HG02938 (cell line): ENCODE data around the gene MST1.

ENCODE experiments used
- ATAC-seq: cut with Tn5 transposase; IDR thresholded peaks from one replicate; pipeline ENCODE4 v1.9.1; 2021; ENCODE audit warnings: mild to moderate bottlenecking, moderate library complexity; ENCODE audit not compliant: unreplicated experiment

Gene MST1

GRCh38 chr3:49718858-49719213, 29.6 kb upstream of the MST1 start:
- no peak for ATAC-seq

DNA sequence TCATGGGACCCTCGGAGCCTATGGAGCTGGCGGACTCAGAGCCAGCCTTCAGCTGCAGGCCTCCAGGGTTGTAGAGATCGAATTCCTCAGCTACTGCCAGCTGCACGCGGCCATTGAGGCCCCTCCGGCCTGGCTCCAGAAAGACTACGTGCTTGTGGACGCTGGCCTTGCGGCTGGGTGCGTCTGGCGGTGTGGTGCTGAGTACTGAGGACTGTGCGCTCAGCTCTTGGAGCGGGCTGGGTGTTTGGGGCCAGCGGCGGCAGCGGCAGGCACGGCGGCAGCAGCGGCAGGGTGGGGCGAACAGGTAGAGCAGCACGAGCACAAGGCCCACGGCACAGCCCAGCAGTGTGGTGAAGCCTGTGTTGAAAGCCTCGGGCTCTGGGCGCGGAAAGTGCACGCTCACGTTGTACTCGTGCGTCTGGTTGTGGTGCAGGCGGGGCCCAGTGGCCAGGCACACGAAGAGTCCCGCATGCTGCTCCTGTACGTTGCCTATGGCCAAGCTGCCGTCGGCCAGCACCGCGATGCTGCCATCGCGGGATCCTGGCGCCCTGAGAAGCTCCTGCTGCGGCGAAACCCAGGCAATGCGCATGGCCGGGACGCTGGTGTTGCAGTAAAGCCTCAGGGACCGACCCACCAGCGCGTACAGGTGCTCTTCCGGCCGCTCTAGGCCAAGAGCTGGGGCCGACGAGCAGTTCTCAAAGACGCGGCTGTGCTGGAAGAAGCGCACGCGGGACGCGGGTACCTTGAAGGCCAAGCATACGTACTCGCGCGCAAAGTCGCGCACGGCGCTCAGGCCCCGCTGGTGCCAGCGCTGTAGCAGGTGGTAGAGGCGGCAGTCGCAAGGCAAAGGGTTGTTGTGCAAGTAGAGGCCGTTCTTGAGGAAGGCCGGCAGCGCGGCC, 28.9 kb upstream of the MST1 start:
- no peak for ATAC-seq

DNA sequence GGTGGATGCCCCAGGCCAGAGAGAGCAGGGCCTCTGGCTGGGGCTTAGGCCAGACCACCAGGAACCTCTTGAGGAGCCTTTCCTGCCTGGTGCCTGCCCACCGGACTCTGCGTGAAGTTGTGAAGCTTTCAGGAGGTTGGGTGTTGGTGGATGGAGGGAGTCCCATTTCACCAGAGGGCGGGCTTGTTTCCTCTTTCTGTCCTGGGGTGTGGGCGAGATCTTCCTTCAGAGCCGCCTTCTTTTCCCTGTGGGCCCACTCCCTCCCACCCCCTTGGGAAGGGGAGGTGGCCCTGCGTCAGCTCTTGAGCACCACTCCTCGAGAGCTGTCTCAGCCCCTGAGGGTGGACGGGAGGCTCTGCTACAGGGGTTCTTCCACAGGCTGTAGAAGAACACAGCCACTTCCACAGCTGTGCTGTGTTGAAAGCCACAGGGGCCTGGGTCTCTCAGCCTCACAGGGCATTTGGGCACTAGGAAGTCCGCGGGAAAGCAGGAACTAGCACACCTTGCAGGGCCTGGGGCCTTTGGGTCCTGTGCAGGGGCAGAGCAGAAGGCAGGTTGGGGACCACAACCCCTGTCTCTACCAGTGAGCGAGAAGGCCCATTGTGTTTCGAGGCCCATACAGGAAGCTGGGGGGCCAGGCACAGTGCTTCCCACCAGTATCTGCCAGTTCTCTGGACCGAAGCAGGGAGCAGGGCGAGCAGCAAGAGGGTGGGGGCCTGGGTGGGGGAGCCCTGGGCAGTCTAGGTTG, 28.1 kb upstream of the MST1 start:
- no peak for ATAC-seq

GRCh38 chr3:49716691-49717210, 27.5 kb upstream of the MST1 start:
- no peak for ATAC-seq

DNA sequence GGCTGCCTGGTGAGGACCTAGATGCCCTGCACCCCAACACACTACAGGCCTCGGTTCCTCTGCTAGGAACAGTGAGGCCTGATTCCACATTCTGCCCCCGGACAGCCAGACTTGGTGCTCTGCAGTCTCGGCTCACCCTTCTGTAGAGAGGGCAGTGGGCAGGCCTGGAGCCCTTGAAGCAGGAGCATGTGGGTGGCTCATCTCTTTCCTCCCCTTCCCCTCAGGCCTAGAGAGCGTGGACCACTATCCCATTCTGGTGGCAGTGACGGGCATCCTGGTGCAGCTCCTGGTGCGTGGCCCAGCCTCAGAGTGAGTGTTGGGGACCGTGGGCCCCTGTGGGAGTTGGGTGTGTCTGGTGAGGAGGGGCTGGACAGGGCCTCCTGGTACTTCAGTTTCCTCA, 26.9 kb upstream of the MST1 start:
- no peak for ATAC-seq

GRCh38 chr3:49715611-49716121, 26.4 kb upstream of the MST1 start:
- no peak for ATAC-seq

DNA sequence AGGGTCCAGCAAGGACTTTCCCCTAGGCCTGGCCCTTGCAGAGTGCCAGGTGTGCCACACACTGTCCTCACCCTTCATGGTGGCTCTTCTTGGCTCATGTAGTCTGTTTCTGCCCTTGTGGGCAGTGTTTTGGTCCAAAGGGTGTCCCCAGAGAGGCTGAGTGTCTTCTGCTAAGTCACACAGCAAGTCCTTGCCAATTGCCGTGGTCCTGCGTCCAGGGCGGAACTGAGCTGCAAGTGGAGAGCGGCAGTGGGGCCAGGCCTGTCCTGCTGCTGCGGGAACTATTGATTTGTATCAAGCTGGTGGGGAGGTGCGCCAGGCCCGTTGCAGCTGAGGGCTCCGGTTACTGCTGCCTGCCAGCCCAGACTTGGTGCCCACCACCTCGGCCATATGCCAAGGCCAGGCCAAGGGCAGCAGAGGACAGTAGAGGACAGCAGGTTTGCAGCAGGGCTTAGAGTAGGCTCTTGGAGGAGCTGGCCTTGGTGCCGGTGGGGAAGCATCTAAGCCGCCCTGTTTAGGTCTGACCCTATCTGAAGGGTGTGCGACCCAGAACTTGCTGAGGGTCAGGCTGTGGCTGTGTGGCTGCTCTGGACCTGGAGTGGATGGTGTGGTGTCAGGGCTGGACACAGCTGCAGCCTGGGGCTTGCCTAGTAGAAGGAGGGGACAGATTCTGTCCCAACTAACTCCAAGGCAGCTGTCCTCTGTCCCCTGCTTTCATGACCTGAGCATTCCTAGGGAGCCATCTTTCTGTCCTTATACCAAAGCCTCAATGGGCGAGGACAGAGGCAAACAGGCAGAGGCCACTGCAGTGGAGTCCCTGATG, 25.7 kb upstream of the MST1 start:
- ATAC-seq, result no peak

DNA sequence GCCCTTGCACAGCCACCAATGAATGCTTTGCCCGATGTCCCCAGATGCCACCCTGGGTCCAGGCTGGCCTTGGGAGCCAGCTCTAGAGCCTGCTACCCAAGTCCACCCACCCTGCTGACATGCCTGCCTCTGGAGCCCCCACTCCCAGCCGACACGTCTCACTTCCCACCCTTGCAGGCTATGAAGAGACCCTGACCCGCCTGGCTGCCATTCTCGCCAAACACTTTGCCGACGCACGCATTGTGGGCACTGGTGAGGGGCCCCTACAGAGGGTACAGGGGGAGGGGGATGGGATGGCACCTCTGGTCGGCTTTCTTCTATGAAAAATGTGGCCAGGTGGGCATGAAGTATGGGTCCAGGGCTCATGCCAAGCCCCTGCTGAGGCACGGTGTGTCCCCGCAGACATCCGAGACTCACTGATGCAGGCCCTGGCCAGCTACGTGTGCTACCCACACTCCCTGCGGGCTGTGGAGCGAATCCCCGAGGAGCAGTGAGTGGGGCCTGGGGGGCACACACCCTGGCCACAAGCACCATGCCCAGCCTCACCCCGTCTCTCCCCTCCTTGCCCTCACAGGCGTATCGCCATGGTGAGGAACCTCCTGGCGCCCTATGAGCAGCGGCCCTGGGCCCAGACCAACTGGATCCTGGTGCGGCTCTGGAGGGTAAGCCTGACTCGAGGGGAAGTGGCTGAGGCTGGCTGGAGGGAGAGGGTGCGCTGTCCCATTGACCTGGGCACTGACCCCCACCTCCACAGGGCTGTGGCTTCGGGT, 24.2 kb upstream of the MST1 start:
- ATAC-seq, result no peak

DNA sequence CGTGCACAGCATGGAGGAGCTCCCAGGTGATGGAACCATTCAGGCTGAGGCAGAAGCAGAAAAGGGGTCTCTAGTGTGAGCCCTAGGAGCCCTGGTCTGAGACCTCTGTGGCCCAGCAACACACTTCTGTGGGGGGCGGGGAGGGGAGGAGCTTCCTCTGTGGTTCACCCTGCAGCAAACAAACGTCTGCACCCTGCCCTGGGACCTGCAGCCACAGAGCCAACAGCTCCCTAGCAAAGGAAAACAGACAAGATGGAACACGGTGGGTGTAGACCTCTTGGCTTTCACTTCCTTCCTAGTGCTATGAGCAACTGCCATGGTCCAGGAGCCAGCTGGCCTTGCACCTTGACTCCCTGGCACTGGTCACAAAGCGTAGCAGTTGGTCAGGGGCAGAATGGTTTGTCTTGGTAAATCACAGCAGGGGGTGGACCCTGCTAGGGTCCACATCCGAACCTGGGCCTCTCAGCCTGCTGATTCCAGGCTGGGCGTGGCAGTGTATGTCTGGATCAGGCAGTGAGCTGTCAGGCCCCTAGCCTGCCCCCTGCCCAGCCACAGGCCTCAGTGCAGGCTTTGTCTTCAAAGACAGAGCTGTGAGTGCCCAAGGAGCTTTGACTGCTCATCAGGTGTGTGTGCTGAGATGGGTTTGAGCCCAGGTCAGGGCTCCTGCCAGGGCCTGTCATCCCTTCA, 23.5 kb upstream of the MST1 start:
- no peak for ATAC-seq

GRCh38 chr3:49712166-49712565, 22.9 kb upstream of the MST1 start:
- ATAC-seq, result no peak

GRCh38 chr3:49711489-49711888, 22.2 kb upstream of the MST1 start:
- ATAC-seq, result no peak

DNA sequence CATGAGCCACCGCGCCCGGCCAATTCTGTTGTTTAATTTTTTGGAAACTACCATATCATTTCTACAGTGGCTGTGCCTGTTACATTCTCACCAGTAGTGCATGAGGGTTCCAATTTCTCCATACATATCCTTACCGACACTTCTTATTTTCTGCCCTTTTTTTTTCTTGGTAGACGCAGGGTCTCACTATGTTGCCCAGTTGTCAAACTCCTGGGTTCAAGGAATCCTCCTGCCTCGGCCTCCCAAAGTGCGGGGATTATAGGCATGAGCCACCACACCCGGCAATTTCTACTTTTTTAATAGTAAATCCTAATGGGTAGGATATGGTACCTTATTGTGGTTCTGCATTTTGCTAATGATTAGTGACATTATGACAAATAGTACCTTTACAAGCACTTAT, 20.6 kb upstream of the MST1 start:
- no peak for ATAC-seq

- no peak for ATAC-seq
Measured at GRCh38 chr3:49707113-49707480, 17.8 kb upstream of the MST1 start.

DNA sequence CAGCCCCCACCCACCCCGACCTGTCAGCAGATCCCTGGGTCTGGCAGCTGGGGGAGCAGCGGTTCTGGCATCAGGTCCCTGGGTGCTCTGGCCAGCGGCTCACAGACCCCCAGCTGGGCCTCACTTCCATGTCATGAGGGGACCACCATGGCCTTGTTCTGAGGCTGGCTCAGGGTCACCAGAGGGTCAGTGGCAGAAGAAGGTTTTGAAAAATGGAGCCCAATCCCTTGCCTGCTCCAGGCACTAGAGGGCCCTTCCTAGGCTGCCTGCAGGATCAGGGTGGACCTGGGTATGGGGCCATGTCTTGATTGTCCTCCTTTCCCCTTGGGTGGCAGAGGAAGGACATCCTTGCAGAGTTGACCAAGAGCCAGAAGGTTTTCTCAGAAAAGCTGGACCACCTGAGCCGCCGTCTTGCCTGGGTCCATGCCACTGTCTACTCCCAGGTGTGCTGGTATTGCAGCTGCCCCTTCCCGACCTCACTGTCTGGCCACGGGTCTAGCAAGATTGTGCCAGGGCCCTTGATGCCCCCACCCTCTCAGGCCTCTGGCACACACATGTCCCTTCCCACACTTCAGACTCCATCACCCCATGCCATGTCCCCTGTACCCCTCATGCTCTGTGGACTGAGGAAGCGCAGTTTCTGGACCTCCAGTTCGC, 17.3 kb upstream of the MST1 start:
- ATAC-seq, result no peak

GRCh38 chr3:49705390-49705960, 16.2 kb upstream of the MST1 start:
- no peak for ATAC-seq

GRCh38 chr3:49704629-49705028, 15.4 kb upstream of the MST1 start:
- ATAC-seq, result no peak

- no peak for ATAC-seq
Measured at GRCh38 chr3:49703956-49704355, 14.7 kb upstream of the MST1 start.

- no peak for ATAC-seq
Measured at GRCh38 chr3:49703443-49703927, 14.2 kb upstream of the MST1 start.

DNA sequence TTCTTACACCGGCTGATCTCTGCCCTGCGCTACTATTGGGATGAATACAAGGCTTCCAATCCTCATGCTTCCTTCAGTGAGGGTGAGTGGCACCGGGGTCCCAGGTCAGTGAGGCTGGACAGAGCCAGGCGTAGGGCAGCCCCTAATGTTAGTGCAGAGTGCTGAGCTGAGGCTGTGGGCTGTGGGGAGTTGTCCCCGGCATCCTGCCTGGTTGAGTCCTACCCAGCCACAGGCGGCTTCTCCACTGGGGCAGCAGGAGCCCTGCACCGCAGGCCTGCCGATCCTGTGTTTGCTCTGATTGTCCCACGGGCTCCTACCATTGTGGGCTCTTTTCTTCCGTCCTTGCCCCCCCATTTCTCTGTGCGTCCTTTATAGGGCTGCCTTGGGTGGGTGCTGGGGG, 13.4 kb upstream of the MST1 start:
- ATAC-seq, result no peak
